Measurements from ENCODE around the gene ECT2. TPM values are rescaled to one million over a fixed set of nuclear protein-coding genes. Genes with fewer than 3 reads are reported as not detected.

Gene ECT2
- total RNA-seq, 1 experiment from 2014 or later, result 81.3 TPM

- no peak overlapping the region for H3K27ac ChIP-seq (ENCODE audit: insufficient read length, low read depth, low read length)
- H2AFZ ChIP-seq (ENCODE audit: low read length), result no peak overlapping the region
- H3K4me1 ChIP-seq (ENCODE audit: insufficient read depth, low read length), result peaks cover 1% of the 10 kb centered on the region; the same call in 1 of the 2 replicates
- no peak overlapping the region for H4K8ac ChIP-seq (replicated peaks; ENCODE audit: insufficient read length, low read depth, low read length)
- H4K20me1 ChIP-seq (ENCODE audit: control insufficient read depth, insufficient read depth, insufficient read length), result no peaks in the 10 kb centered on the region
- H3T11ph ChIP-seq (ENCODE audit: low read length), result no peak overlapping the region
- no peak overlapping the region for H3K4ac ChIP-seq (ENCODE audit: low read depth, low read length)
- no peak overlapping the region for H2BK12ac ChIP-seq (ENCODE audit: insufficient read length, low read depth, low read length)
- Mint-ChIP-seq H3K36me3 (ENCODE audit: insufficient read depth in 1 of 3, low read depth in 3 of 3) (peaks cover 39 to 79% (median 78%) of the 10 kb centered on the region in 3 experiments; a peak in 6 of 7 replicates), H3K4me3 (no peak overlapping the region), H3K27me3 (ENCODE audit: low read depth) (no peaks in the 10 kb centered on the region), H3K4me1 (peaks cover 9% of the 10 kb centered on the region in 2 experiments; a peak in 3 of 4 replicates), H3K9me3 (no peaks in the 10 kb centered on the region), H3K27ac (no peak overlapping the region; a peak in 1 of 7 replicates)
- no peak overlapping the region for H2BK5ac ChIP-seq (ENCODE audit: insufficient read length, low read length)
- DNase-seq, result no peak
- H2BK120ac ChIP-seq (ENCODE audit: low read depth, low read length, poor library complexity, severe bottlenecking), result no peak overlapping the region
- H3K18ac ChIP-seq (ENCODE audit: insufficient read length, low read depth, low read length), result no peak overlapping the region
- H3K14ac ChIP-seq (ENCODE audit: insufficient read depth, low read length), result no peak overlapping the region
- H3K79me1 ChIP-seq (ENCODE audit: insufficient read depth, low read depth, low read length, poor library complexity, severe bottlenecking), result peaks cover 4% of the 10 kb centered on the region
- H3K27me3 ChIP-seq (ENCODE audit: insufficient read depth, low read length), result no peaks in the 10 kb centered on the region
- no peak overlapping the region for H3K4me2 ChIP-seq (ENCODE audit: insufficient read depth, insufficient read length, low read length)
- H2BK15ac ChIP-seq (ENCODE audit: low read depth, low read length), result no peak overlapping the region
- H2AK5ac ChIP-seq (ENCODE audit: insufficient read length, low read length), result no peak overlapping the region
- TF ChIP-seq, protein P1, sequence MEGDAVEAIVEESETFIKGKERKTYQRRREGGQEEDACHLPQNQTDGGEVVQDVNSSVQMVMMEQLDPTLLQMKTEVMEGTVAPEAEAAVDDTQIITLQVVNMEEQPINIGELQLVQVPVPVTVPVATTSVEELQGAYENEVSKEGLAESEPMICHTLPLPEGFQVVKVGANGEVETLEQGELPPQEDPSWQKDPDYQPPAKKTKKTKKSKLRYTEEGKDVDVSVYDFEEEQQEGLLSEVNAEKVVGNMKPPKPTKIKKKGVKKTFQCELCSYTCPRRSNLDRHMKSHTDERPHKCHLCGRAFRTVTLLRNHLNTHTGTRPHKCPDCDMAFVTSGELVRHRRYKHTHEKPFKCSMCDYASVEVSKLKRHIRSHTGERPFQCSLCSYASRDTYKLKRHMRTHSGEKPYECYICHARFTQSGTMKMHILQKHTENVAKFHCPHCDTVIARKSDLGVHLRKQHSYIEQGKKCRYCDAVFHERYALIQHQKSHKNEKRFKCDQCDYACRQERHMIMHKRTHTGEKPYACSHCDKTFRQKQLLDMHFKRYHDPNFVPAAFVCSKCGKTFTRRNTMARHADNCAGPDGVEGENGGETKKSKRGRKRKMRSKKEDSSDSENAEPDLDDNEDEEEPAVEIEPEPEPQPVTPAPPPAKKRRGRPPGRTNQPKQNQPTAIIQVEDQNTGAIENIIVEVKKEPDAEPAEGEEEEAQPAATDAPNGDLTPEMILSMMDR (conservative IDR thresholded peaks at IDR 0.05), result no peak
- H4K91ac ChIP-seq (ENCODE audit: insufficient read length, low read depth, low read length), result no peak overlapping the region
- H3K9me3 ChIP-seq (ENCODE audit: control insufficient read depth, low read depth, low read length), result no peaks in the 10 kb centered on the region
- H4K5ac ChIP-seq (ENCODE audit: insufficient read length, low read depth, low read length), result no peak overlapping the region
- H3K79me2 ChIP-seq (ENCODE audit: insufficient read depth, low read length), result 0 out of 2 replicates have a peak, but pooled peaks cover 1% of the 10 kb centered on the region
- no peak overlapping the region for H3K9ac ChIP-seq (ENCODE audit: extremely low read depth, insufficient read length, low read length)
- no peak overlapping the region for H3K56ac ChIP-seq (ENCODE audit: insufficient read length, low read depth, low read length)
- no peak overlapping the region for H3K23ac ChIP-seq (ENCODE audit: insufficient read length, low read depth, low read length)
- no peaks in the 10 kb centered on the region for H3K23me2 ChIP-seq (ENCODE audit: insufficient read length, low read depth, low read length, poor library complexity, severe bottlenecking)
- no peak overlapping the region for H2BK20ac ChIP-seq (ENCODE audit: low read depth, low read length, poor library complexity, severe bottlenecking)
- WGBS (ENCODE audit: extremely low coverage, insufficient read length, low lambda C conversion rate), result no CpG with 5 or more reads among the region's 1 CpG
These were observed 37.2 kb downstream of the ECT2 start for GRCh38 chr3:172787746-172788145.
